Superior temporal gyrus (tissue), 1 donor: Measurements from ENCODE around the gene ANKRD9.
A peak's percentile ranks its signal among the peaks of the same experiment; 100 is the strongest.

Source experiments
- DNase-seq: peaks from one replicate; pipeline ENCODE4 v3.0.0-alpha.2; 2016; ENCODE audit errors: extremely low spot score

Gene ANKRD9

GRCh38 chr14:102499401-102500157 is 10.0 kb downstream of the ANKRD9 start:
- DNase-seq, result no peak

- DNase-seq, result no peak
Measured at GRCh38 chr14:102498678-102499265, 10.8 kb downstream of the ANKRD9 start.

- DNase-seq, result peak; percentile 41
Measured at GRCh38 chr14:102497998-102498677, 11.4 kb downstream of the ANKRD9 start.

- DNase-seq, result no peak
Measured at GRCh38 chr14:102496958-102497744, 12.4 kb downstream of the ANKRD9 start.

DNA sequence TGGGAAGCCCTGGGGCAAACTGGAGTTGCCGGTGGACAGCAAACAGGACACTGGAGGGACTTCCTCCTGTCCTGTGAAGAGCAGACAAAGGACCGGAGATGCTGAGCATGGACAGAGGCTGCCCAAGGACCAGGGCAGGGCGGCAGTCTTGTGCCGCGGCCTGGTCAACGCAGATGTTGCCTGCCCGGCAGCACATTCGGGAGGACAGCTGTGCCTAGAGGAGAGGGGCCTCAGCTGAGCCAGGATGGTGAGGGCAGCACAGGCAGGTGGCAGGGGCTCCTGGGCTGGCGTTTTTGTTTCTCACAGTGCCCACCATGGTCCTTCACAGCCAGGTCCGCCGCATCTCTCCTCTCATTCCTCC is 13.3 kb downstream of the ANKRD9 start:
- DNase-seq, result no peak

GRCh38 chr14:102495491-102496330 is 13.9 kb downstream of the ANKRD9 start:
- DNase-seq, result no peak

DNA sequence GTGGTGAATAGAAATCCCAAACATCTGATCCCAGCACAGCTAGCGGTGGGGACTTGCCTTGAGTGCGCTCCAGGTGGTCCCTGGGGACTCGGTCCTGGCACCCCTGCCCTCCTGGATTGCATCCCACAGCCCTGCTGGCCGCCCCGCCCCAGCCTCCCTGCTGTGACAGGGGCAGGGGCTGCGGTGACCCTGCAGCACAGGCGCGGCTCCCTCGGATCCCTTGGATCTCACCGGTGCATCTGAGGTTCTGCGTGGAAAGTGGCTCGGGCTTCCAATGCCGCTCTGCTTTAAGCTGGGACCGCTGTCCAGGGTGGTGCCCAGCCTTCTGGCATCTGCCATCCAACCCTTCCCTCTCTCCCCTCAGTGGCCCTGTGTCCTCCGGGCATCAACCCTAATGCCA is 16.0 kb downstream of the ANKRD9 start:
- no peak for DNase-seq

- no peak for DNase-seq
Measured at GRCh38 chr14:102493096-102493495, 16.5 kb downstream of the ANKRD9 start.

DNA sequence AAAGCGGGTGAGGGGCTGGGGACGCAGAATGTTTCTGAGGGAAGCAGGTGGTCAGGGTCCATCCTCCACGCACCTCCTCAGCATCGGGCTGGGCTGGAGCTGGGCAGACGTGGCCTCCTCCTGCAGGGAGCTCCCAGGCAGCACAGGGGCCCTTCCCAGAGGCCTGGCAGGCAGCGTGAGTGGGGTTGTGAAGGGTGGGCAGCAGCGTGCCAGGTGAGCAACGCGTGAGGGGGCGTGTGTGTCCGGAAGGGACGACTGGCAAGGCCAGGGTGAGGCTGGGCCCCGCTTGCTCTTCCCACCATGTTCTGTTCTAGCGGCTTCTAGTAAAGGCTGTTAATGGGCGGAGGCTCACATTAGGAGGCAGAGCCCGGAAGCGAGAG is 17.1 kb downstream of the ANKRD9 start:
- no peak for DNase-seq

- DNase-seq, result no peak
Measured at GRCh38 chr14:102491786-102492530, 17.6 kb downstream of the ANKRD9 start.

DNA sequence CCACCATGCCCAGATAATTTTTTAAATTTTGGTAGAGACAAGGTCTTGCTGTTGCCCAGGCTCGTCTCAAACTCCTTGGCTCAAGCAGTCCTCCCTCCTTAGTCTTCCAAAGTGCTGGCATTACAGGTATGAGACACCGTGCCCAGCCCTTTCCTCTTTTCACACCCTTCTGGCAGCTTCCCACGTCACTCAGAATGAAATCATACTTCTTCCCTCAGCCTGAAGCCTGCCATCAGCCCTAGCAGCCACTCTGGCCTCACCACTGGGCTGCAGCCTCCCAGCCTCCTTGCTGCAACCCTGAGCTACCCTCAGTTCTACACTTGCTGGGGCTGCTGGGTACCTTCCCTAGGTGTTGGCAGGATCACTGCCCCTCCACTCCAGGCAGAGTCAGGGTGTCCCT is 18.2 kb downstream of the ANKRD9 start:
- no peak for DNase-seq

DNA sequence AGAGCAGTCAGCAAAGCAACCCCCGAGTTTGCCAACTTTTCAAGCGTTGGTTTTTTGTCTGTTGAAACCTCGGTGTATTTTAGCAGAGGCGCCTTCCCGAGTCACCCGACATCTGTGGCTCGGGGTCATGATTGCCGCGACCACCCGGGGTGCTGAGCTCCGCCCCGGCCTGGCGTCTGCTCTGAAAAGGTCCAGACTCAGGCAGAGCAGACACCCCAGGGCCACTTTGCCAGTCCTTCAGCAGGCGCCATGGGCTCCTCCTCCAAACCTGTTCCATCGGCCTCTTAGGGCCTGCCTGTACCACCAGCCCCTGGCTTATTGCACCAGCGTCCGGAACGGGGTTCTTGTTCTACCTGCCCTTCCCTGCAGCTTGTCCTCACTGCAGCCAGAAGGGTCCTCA is 19.1 kb downstream of the ANKRD9 start:
- DNase-seq, result no peak

DNA sequence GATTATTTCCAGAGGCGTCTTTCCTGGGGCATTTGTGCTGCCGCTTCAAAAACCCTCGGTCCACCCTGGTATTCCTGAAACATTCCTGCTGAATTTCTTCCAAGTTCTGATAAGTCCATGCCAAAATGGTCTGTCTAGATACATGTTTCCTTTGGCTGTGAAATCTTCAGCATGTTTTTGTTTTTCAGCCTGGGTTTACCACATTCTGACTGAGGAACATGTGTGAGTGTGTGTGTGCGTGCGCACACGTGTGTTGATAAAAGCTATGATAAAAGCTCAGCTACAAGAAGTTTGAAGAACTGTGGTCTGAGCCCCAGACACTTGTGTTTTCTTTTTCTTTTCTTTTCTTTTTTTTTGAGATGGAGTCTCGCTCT is 22.4 kb downstream of the ANKRD9 start:
- DNase-seq, result no peak

DNA sequence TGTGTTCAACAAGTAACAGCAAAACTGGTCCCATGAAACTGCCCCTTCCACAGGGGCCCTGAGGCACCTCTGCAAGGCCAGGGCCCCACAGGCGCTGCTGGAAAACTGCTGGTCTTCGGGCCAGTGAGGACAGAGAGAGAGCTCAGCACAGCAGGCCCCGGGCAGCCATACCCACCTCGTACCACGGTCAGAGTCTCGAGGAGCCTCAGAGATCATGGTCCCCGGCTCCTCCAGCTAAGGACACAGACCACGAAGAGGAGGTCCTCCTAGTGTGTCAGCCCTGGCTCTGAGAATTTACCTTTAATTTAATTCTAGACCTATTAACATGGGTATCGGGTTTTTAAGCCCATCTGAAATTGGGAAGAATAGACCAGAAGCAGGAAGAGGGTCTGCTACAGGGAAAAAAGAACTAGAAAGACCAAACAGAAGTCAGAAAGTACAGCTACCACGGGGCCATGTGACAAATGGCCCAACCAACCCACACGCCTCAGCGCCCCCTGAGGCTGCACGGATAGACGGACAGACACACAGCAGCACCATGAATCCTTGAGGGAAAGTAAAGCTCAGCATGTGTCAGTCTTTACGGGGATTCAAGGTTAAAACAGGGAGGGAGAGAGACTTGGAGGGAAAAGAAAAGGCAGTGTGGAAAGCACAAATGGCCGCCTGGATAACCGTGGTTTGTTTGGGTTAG is 22.9 kb downstream of the ANKRD9 start:
- DNase-seq, result no peak

- no peak for DNase-seq
Measured at GRCh38 chr14:102485693-102486512, 23.7 kb downstream of the ANKRD9 start.

- DNase-seq, result no peak
Measured at GRCh38 chr14:102484316-102484715, 25.3 kb downstream of the ANKRD9 start.

DNA sequence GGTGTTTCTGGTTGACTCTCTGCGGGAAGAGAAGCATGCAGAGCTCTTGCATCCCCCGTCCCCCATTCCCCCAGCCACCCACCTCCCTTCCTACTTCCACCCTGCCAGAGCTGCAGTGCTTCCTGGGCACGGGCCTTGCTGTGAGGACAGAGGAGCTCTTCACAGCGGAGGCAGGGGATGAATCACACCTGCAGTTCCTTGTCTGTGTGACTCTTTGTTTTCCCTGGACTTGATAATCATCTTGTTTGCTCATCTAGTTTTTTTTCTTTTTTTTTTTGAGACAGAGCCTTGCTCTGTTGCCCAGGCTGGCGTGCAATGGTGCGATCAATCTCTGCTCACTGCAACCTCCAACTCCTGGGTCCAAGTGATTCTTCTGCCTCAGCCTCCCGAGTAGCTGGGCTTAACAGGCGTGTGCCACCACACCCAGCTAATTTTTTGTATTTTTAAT is 27.8 kb downstream of the ANKRD9 start:
- no peak for DNase-seq

GRCh38 chr14:102481371-102481770 is 28.2 kb downstream of the ANKRD9 start:
- no peak for DNase-seq

- no peak for DNase-seq
Measured at GRCh38 chr14:102479777-102480176, 29.8 kb downstream of the ANKRD9 start.
